Measurements from ENCODE around the gene WIPF3.

The WIPF3 gene

GRCh38 chr7:29843093-29843492 lies 36.8 kb downstream of the WIPF3 start:
- in situ Hi-C loops (cut with MboI; ENCODE audit: low sequenced_read_pairs, unreplicated experiment): no loop called here
- no peak for DNase-seq (ENCODE audit: low spot score)
- TF ChIP-seq CTCF (IDR thresholded peaks at IDR 0.05; ENCODE audit: borderline replicate concordance, control extremely low read depth, extremely low read depth, insufficient read depth, missing control alignments): no peak

GRCh38 chr7:29843726-29844125 lies 37.4 kb downstream of the WIPF3 start:
- no peak for TF ChIP-seq CTCF (IDR thresholded peaks at IDR 0.05; ENCODE audit: borderline replicate concordance, control extremely low read depth, extremely low read depth, insufficient read depth, missing control alignments)
- DNase-seq (ENCODE audit: low spot score): no peak
- in situ Hi-C loops (cut with MboI; ENCODE audit: low sequenced_read_pairs, unreplicated experiment): no loop called here

GRCh38 chr7:29844559-29844958 lies 38.3 kb downstream of the WIPF3 start:
- DNase-seq (ENCODE audit: low spot score): no peak
- in situ Hi-C loops (cut with MboI; ENCODE audit: low sequenced_read_pairs, unreplicated experiment): no loop called here
- no peak for TF ChIP-seq CTCF (IDR thresholded peaks at IDR 0.05; ENCODE audit: borderline replicate concordance, control extremely low read depth, extremely low read depth, insufficient read depth, missing control alignments)

GRCh38 chr7:29847496-29847895 lies 41.2 kb downstream of the WIPF3 start:
- no peak for DNase-seq (ENCODE audit: low spot score)
- TF ChIP-seq CTCF (IDR thresholded peaks at IDR 0.05; ENCODE audit: borderline replicate concordance, control extremely low read depth, extremely low read depth, insufficient read depth, missing control alignments): no peak
- in situ Hi-C loops (cut with MboI; ENCODE audit: low sequenced_read_pairs, unreplicated experiment): no loop called here

GRCh38 chr7:29847916-29848315 lies 41.6 kb downstream of the WIPF3 start:
- TF ChIP-seq CTCF (IDR thresholded peaks at IDR 0.05; ENCODE audit: borderline replicate concordance, control extremely low read depth, extremely low read depth, insufficient read depth, missing control alignments): no peak
- DNase-seq (ENCODE audit: low spot score): no peak
- in situ Hi-C loops (cut with MboI; ENCODE audit: low sequenced_read_pairs, unreplicated experiment): no loop called here

- TF ChIP-seq CTCF (IDR thresholded peaks at IDR 0.05; ENCODE audit: borderline replicate concordance, control extremely low read depth, extremely low read depth, insufficient read depth, missing control alignments): no peak
- in situ Hi-C loops (cut with MboI; ENCODE audit: low sequenced_read_pairs, unreplicated experiment): no loop called here
These were observed 42.6 kb downstream of the WIPF3 start for GRCh38 chr7:29848941-29849340.

GRCh38 chr7:29851487-29851886 lies 45.2 kb downstream of the WIPF3 start:
- TF ChIP-seq CTCF (IDR thresholded peaks at IDR 0.05; ENCODE audit: borderline replicate concordance, control extremely low read depth, extremely low read depth, insufficient read depth, missing control alignments): no peak
- DNase-seq (ENCODE audit: low spot score): no peak
- in situ Hi-C loops (cut with MboI; ENCODE audit: low sequenced_read_pairs, unreplicated experiment): no loop called here

More at GRCh38 chr7:29848941-29849340, 42.6 kb downstream of the WIPF3 start:
- no peak for DNase-seq (ENCODE audit: low spot score)
